HepG2 (cell line): ENCODE results near the gene CARHSP1. TPM values are rescaled to one million over a fixed set of nuclear protein-coding genes. Genes with fewer than 3 reads are reported as not detected.

Experiments used
- IRX3 ChIP-seq: sonication (generic); formaldehyde crosslinking; IDR thresholded peaks from 2 replicates; pipeline ENCODE4 v1.8.1; 2023; ENCODE audit warnings: mild to moderate bottlenecking, low read depth, missing genetic modification reagents, borderline replicate concordance
- ISX ChIP-seq: sonication (generic); formaldehyde crosslinking; conservative IDR thresholded peaks from 2 replicates; pipeline ENCODE4 v1.5.0; 2020; ENCODE audit warnings: missing genetic modification reagents
- NCOA1 ChIP-seq: sonication (generic); formaldehyde crosslinking; IDR thresholded peaks from 2 replicates; pipeline ENCODE4 v1.9.0; 2021; ENCODE audit warnings: missing genetic modification reagents
- NFYC ChIP-seq: IDR thresholded peaks from 2 replicates; pipeline ENCODE4 v1.6.1; 2016; ENCODE audit warnings: missing genetic modification reagents, missing compliant biosample characterization
- RXRB ChIP-seq: IDR thresholded peaks from 2 replicates; pipeline ENCODE4 v1.6.1; 2016; ENCODE audit warnings: borderline replicate concordance, missing genetic modification reagents, missing compliant biosample characterization
- TEAD2 ChIP-seq: sonication (generic); formaldehyde crosslinking; IDR thresholded peaks from 2 replicates; pipeline ENCODE4 v1.9.0; 2021; ENCODE audit warnings: missing genetic modification reagents
- TRIM24 ChIP-seq: sonication (generic); formaldehyde crosslinking; IDR thresholded peaks from 2 replicates; pipeline ENCODE4 v1.8.0; 2022; ENCODE audit warnings: mild to moderate bottlenecking, missing genetic modification reagents
- ZNF207 ChIP-seq: fragments of 450-650 bp; IDR thresholded peaks from 2 replicates; pipeline ENCODE4 v1.6.1; 2016; ENCODE audit warnings: antibody characterized with exemption, borderline replicate concordance
- ZNF629 ChIP-seq: sonication (generic); formaldehyde crosslinking; conservative IDR thresholded peaks from 2 replicates; pipeline ENCODE4 v1.5.0; 2020; ENCODE audit warnings: missing genetic modification reagents
- ZNF644 ChIP-seq: IDR thresholded peaks from 2 replicates; pipeline ENCODE4 v1.6.1; 2016; ENCODE audit warnings: low read depth
- polyA plus RNA-seq, 8 experiments: library from polyadenylated mRNA; depleted of rRNA in 3 of 8; stranded (reverse) in 7 of 8; unstranded in 1 of 8; fragments of >200 nt; fragmentation: Illumina TruSeq in 4 of 8; extraction: Trizol in 4 of 8; gene quantifications; 2 replicates each; pipeline versions ENCODE4 v1.2.1 to v1.2.3, GENCODE V29; 2011 to 2016; ENCODE audit warnings: low read depth in 4 of 8, missing spikeins in 1 of 8, mixed read lengths in 1 of 8; ENCODE audit not compliant: insufficient read depth in 1 of 8
- total RNA-seq, 5 experiments: library from RNA; depleted of rRNA; stranded (reverse); fragments of >200 nt; fragmentation: Illumina TruSeq; extraction: Trizol; gene quantifications; 2 replicates each; pipeline ENCODE4 v1.2.3, GENCODE V29; 2016; ENCODE audit warnings: low read depth in 1 of 5
- TF ChIP-seq, protein P1 (sequence below): sonication (generic); formaldehyde crosslinking; IDR thresholded peaks from 2 replicates; pipeline ENCODE4 v1.5.1; 2020; ENCODE audit warnings: missing genetic modification reagents, mild to moderate bottlenecking, borderline replicate concordance
- TF ChIP-seq, protein P2 (sequence below): sonication (generic); formaldehyde crosslinking; IDR thresholded peaks from 2 replicates; pipeline ENCODE4 v1.4.0; 2020; ENCODE audit warnings: mild to moderate bottlenecking, missing genetic modification reagents
- TF ChIP-seq, protein P3 (sequence below): sonication (generic); formaldehyde crosslinking; IDR thresholded peaks from 2 replicates; pipeline ENCODE4 v1.8.1; 2023; ENCODE audit warnings: mild to moderate bottlenecking, missing genetic modification reagents
- TF ChIP-seq, protein P4 (sequence below): fragments of 450-650 bp; IDR thresholded peaks from 2 replicates; pipeline ENCODE4 v1.6.1; 2017; ENCODE audit warnings: mild to moderate bottlenecking
- TF ChIP-seq, protein P5 (sequence below): sonication (generic); formaldehyde crosslinking; IDR thresholded peaks from 2 replicates; pipeline ENCODE4 v1.5.0; 2020; ENCODE audit warnings: mild to moderate bottlenecking, missing genetic modification reagents, moderate library complexity

CARHSP1 gene
- total and polyA plus RNA-seq, 2 of the 13 experiments (the other 11 are each of a cell fraction or from before 2014, with no cell fraction given) = 173 to 345 TPM

DNA sequence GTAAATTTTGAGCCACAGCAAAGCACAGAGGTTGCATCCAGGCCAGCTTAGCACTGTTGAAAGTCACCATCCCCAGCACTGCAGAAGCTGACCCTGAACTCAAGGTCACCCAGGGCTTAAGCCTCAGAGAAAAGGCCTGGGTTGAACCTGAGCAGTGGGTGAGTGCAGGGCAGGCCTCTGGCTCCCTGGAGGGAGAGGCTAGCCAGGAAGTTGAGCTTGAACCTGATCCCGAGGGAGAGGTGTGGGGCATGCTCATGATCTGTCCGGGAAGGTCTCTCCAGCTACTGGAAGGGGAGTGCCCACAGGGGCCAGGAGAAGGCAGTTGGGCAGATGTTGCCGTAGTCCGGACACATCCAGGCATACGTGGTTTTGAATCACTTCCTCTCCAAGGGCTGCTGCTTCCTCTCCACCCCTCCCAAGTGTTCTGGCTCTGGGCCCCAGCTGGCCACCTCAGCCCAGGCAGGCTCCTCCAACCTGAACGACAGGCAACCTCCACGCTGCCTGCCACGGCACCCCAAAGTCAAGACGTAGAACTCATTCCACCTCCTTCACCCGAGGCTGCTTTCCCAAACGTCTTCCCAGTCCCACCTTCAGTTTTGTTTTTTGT, 18.4 kb downstream of the CARHSP1 start (continued):
- TF ChIP-seq NFYC (CRISPR knock-in tag) = peak; percentile 42; the same call in 1 of the 2 replicates
- no peak for TF ChIP-seq NCOA1 (CRISPR knock-in tag)
- no peak for TF ChIP-seq TEAD2 (CRISPR knock-in tag)
- no peak for TF ChIP-seq ZNF207
- TF ChIP-seq, protein P1, sequence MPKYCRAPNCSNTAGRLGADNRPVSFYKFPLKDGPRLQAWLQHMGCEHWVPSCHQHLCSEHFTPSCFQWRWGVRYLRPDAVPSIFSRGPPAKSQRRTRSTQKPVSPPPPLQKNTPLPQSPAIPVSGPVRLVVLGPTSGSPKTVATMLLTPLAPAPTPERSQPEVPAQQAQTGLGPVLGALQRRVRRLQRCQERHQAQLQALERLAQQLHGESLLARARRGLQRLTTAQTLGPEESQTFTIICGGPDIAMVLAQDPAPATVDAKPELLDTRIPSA (CRISPR knock-in tag) = no peak
- TF ChIP-seq TRIM24 (CRISPR knock-in tag) = no peak
- TF ChIP-seq, protein P2, sequence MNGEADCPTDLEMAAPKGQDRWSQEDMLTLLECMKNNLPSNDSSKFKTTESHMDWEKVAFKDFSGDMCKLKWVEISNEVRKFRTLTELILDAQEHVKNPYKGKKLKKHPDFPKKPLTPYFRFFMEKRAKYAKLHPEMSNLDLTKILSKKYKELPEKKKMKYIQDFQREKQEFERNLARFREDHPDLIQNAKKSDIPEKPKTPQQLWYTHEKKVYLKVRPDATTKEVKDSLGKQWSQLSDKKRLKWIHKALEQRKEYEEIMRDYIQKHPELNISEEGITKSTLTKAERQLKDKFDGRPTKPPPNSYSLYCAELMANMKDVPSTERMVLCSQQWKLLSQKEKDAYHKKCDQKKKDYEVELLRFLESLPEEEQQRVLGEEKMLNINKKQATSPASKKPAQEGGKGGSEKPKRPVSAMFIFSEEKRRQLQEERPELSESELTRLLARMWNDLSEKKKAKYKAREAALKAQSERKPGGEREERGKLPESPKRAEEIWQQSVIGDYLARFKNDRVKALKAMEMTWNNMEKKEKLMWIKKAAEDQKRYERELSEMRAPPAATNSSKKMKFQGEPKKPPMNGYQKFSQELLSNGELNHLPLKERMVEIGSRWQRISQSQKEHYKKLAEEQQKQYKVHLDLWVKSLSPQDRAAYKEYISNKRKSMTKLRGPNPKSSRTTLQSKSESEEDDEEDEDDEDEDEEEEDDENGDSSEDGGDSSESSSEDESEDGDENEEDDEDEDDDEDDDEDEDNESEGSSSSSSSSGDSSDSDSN (CRISPR knock-in tag) = peak; percentile 88
- TF ChIP-seq ZNF644 (CRISPR knock-in tag) = peak; percentile 88
- 0 out of 2 replicates have a peak, but pooled peaks have one; percentile 28 for TF ChIP-seq ISX
- TF ChIP-seq RXRB = peak; percentile 100
- TF ChIP-seq ZNF629 (CRISPR knock-in tag) = peak; percentile 89
- TF ChIP-seq, protein P3, sequence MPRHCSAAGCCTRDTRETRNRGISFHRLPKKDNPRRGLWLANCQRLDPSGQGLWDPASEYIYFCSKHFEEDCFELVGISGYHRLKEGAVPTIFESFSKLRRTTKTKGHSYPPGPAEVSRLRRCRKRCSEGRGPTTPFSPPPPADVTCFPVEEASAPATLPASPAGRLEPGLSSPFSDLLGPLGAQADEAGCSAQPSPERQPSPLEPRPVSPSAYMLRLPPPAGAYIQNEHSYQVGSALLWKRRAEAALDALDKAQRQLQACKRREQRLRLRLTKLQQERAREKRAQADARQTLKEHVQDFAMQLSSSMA (CRISPR knock-in tag) = no peak
- TF ChIP-seq IRX3 (CRISPR knock-in tag) = peak; percentile 93; the same call in 1 of the 2 replicates
- TF ChIP-seq, protein P4, sequence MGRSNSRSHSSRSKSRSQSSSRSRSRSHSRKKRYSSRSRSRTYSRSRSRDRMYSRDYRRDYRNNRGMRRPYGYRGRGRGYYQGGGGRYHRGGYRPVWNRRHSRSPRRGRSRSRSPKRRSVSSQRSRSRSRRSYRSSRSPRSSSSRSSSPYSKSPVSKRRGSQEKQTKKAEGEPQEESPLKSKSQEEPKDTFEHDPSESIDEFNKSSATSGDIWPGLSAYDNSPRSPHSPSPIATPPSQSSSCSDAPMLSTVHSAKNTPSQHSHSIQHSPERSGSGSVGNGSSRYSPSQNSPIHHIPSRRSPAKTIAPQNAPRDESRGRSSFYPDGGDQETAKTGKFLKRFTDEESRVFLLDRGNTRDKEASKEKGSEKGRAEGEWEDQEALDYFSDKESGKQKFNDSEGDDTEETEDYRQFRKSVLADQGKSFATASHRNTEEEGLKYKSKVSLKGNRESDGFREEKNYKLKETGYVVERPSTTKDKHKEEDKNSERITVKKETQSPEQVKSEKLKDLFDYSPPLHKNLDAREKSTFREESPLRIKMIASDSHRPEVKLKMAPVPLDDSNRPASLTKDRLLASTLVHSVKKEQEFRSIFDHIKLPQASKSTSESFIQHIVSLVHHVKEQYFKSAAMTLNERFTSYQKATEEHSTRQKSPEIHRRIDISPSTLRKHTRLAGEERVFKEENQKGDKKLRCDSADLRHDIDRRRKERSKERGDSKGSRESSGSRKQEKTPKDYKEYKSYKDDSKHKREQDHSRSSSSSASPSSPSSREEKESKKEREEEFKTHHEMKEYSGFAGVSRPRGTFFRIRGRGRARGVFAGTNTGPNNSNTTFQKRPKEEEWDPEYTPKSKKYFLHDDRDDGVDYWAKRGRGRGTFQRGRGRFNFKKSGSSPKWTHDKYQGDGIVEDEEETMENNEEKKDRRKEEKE = no peak
- TF ChIP-seq, protein P5, sequence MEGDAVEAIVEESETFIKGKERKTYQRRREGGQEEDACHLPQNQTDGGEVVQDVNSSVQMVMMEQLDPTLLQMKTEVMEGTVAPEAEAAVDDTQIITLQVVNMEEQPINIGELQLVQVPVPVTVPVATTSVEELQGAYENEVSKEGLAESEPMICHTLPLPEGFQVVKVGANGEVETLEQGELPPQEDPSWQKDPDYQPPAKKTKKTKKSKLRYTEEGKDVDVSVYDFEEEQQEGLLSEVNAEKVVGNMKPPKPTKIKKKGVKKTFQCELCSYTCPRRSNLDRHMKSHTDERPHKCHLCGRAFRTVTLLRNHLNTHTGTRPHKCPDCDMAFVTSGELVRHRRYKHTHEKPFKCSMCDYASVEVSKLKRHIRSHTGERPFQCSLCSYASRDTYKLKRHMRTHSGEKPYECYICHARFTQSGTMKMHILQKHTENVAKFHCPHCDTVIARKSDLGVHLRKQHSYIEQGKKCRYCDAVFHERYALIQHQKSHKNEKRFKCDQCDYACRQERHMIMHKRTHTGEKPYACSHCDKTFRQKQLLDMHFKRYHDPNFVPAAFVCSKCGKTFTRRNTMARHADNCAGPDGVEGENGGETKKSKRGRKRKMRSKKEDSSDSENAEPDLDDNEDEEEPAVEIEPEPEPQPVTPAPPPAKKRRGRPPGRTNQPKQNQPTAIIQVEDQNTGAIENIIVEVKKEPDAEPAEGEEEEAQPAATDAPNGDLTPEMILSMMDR (CRISPR knock-in tag) = no peak
